CD4-positive, alpha-beta memory T cell (primary cell): ENCODE data around the gene IRX1. TPM values are rescaled to one million over a fixed set of nuclear protein-coding genes. Genes with fewer than 3 reads are reported as not detected.
A peak's percentile ranks its signal among the peaks of the same experiment; 100 is the strongest.

Experiments
- CTCF ChIA-PET: fragments of 350-600 bp; sonication (Branson Sonifier 250); formaldehyde crosslinking; loops from one replicate; lab custom pipeline; 2021; ENCODE audit warnings: inconsistent platforms; ENCODE audit not compliant: partially characterized antibody; lab: Charles Lee
- POLR2A ChIA-PET: fragments of 350-600 bp; sonication (Branson Sonifier 250); formaldehyde crosslinking; loops from one replicate; lab custom pipeline; 2021; ENCODE audit not compliant: partially characterized antibody; lab: Charles Lee
- DNase-seq, 5 donors: peaks; one replicate each; pipeline versions ENCODE4 v3.0.0 to v3.0.0-alpha.2; 2020 to 2022; ENCODE audit warnings: mixed read lengths in 1 of 5
- H3K27ac ChIP-seq: one replicate; pipeline ENCODE4 v1.7.0; 2013; ENCODE audit warnings: low read depth, low read length
- H3K27me3 ChIP-seq: 2 replicates; pipeline ENCODE4 v1.7.0; 2013; ENCODE audit warnings: mild to moderate bottlenecking, low read length, moderate library complexity; ENCODE audit not compliant: insufficient read depth
- H3K36me3 ChIP-seq: 2 replicates; pipeline ENCODE4 v1.7.0; 2013; ENCODE audit warnings: mild to moderate bottlenecking, low read length, moderate library complexity; ENCODE audit not compliant: insufficient read depth
- H3K4me1 ChIP-seq: 2 replicates; pipeline ENCODE4 v1.7.0; 2013; ENCODE audit warnings: mild to moderate bottlenecking, low read length, moderate library complexity; ENCODE audit not compliant: insufficient read depth
- H3K4me3 ChIP-seq, 2 donors: one replicate each; pipeline ENCODE4 v1.7.0; 2013; ENCODE audit warnings: low read length in 2 of 2, mild to moderate bottlenecking in 1 of 2
- H3K9me3 ChIP-seq, 2 donors: one replicate each; pipeline ENCODE4 v1.7.0; 2013; ENCODE audit warnings: low read length in 2 of 2, control low read depth in 1 of 2; ENCODE audit not compliant: control insufficient read depth in 1 of 2
- H3K27ac Mint-ChIP-seq, 7 donors: one replicate each; pipeline ENCODE4 v1.8.0; 2020 to 2021; ENCODE audit warnings: mixed read lengths in 7 of 7, mild to moderate bottlenecking in 6 of 7, inconsistent platforms in 3 of 7, moderate library complexity in 3 of 7
- H3K27me3 Mint-ChIP-seq, 2 donors: one replicate each; pipeline ENCODE4 v1.8.0; 2020 to 2021; ENCODE audit warnings: mixed read lengths in 2 of 2
- H3K36me3 Mint-ChIP-seq, 2 donors: one replicate each; pipeline ENCODE4 v1.8.0; 2020 to 2021; ENCODE audit warnings: mixed read lengths in 2 of 2, inconsistent platforms in 1 of 2, mild to moderate bottlenecking in 1 of 2
- H3K4me1 Mint-ChIP-seq, 4 donors: one replicate each; pipeline ENCODE4 v1.8.0; 2020 to 2021; ENCODE audit warnings: mixed read lengths in 4 of 4, mild to moderate bottlenecking in 1 of 4
- H3K4me3 Mint-ChIP-seq, 8 donors: one replicate each; pipeline ENCODE4 v1.8.0; 2020 to 2021; ENCODE audit warnings: mixed read lengths in 8 of 8, mild to moderate bottlenecking in 7 of 8, moderate library complexity in 6 of 8, inconsistent platforms in 3 of 8
- H3K9me3 Mint-ChIP-seq, 8 donors: one replicate each; pipeline ENCODE4 v1.8.0; 2020 to 2021; ENCODE audit warnings: mixed read lengths in 8 of 8, mild to moderate bottlenecking in 5 of 8, inconsistent platforms in 3 of 8, moderate library complexity in 1 of 8
- intact Hi-C: fragments of 100-400 bp; cut with micrococcal nuclease; formaldehyde crosslinking; loops from one replicate; pipeline ENCODE4 v1.15.1; 2023
- polyA plus RNA-seq, 2 donors: library from polyadenylated mRNA; unstranded; fragments of 300-500 nt; fragmentation: Illumina TruSeq; gene quantifications; one replicate each; pipeline ENCODE4 v1.2.3, GENCODE V29; 2021
- total RNA-seq, 2 experiments: library from RNA; stranded (reverse); gene quantifications; one replicate each; pipeline ENCODE4 v1.2.3, GENCODE V29; 2021

IRX1 gene
- not detected for total RNA-seq
- polyA plus RNA-seq: not detected

DNA sequence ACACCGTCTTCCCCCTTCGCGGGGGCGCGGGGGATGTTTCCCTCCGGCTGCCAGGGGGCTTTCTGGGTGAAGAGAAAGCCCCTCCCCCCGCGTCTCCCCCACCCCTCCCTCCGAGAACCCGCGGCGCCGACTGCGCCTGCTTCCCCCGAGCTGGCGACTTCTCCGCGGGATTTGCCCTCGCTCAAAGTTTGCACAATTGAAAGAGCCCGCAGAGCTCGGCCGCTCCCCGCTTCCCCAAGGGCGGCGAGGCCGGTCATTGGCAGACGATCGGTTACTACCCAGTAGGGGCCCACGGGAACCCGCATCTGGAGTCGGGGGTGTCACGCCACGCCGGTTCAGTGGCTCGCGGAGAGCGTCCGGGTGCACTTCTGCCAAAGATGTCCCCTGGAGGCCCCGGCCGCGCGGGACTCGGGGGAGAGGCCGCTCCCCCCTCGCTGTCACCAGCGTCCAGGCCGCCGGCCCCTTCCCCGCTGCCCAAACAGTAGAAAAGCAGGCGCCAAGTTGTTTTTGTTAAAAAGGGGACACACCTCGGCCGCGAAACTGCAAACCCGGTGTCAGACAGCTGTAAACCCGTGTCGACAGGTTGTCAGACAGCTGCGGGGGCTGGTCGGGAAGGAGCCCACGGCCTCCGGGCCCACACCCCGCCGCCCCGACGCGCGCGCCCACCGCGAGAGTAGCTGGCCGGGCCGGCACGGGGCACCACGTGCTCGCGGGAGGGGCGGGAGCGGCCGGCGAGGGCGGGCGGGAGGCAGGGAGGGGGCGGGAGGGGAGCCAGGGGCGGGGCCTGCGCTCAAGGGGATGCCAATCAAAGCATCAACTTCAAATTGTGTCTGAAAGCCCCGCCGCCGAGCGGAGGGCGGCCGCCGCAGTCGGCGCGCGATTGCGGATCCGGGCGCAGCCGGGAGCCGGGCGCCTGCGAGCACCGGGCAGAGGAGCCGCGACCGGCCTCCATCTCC, at the start of gene IRX1:
Gene IRX1, plus strand, starts transcription at position 827 of the 956 bp plus-strand sequence. CDS start 274 bp downstream, outside the sequence.
- H3K4me1 ChIP-seq: no peaks in the 10 kb centered on the region
- H3K4me1 Mint-ChIP-seq: peaks cover 0 to 9% (median 5%) of the 10 kb centered on the region in 4 donors
- ChIA-PET CTCF (no interaction called here), POLR2A (no interaction called here)
- no peaks in the 10 kb centered on the region for H3K36me3 ChIP-seq
- H3K27me3 Mint-ChIP-seq: peaks cover 28 to 40% of the 10 kb centered on the region in 2 donors
- no peak within 1 kb of the TSS for H3K4me3 ChIP-seq
- no peaks in the 10 kb centered on the region for H3K36me3 Mint-ChIP-seq
- peaks cover 0 to 16% (median 3%) of the 10 kb centered on the region in 8 donors for H3K9me3 Mint-ChIP-seq
- H3K27me3 ChIP-seq: peaks cover 11% of the 10 kb centered on the region
- no peak within 1 kb of the TSS for H3K27ac Mint-ChIP-seq
- intact Hi-C loops: no loop called here
- no peak for DNase-seq
- no peak within 1 kb of the TSS for H3K4me3 Mint-ChIP-seq
- H3K9me3 ChIP-seq: no peaks in the 10 kb centered on the region
- H3K27ac ChIP-seq: no peak within 1 kb of the TSS

DNA sequence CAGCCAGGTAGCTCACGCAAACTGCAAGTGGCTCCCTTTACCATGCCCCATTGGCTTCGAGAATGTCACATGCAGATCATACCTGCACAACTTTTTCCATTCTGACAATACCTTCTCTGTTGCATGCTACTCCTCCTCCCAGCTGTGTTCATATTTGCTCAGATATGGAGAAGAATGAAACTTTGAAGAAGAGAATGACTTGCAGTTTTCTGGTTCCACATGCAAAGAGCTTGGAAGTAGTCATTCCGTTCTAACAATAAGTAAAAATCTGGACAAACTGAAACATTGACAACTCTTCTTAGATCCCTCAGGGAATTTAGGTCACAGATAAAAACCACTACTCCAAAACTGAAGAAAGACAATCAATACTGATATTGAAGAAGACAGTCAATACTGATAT, 49.6 kb upstream of the IRX1 start:
- ChIA-PET POLR2A (no interaction called here), CTCF (no interaction called here)
- DNase-seq: no peak
- peaks cover 0 to 1% of the 10 kb centered on the region in 2 donors for H3K27me3 Mint-ChIP-seq
- Histone ChIP-seq H3K4me1 (no peaks in the 10 kb centered on the region), H3K9me3 (no peaks in the 10 kb centered on the region), H3K36me3 (no peaks in the 10 kb centered on the region), H3K27me3 (no peaks in the 10 kb centered on the region), H3K27ac (no peak overlapping the region), H3K4me3 (no peak overlapping the region)
- H3K27ac Mint-ChIP-seq: no peak overlapping the region
- intact Hi-C loops: no loop called here
- H3K4me1 Mint-ChIP-seq: no peaks in the 10 kb centered on the region
- peaks cover 0 to 24% (median 13%) of the 10 kb centered on the region in 8 donors for H3K9me3 Mint-ChIP-seq
- H3K4me3 Mint-ChIP-seq: no peak overlapping the region
- H3K36me3 Mint-ChIP-seq: no peaks in the 10 kb centered on the region

DNA sequence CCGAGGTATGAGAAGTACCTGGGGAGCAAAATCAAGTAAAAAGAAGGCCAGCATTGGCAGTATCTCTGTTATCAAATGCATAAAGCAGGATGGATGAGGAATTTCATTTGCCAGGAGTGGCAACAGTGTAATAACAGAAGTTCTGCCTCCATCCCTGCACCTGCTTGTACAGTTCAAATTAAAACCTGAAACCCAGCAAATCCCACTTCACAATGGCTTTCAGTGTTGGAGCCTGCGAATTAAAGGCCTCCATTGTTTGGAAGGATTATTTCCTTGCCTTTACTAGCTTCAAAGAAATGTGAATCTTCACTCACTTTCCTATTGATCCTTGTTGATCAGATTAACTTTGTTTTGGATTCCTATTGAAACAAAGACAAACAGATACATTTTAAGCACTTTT, 31.5 kb upstream of the IRX1 start:
- H3K27ac Mint-ChIP-seq: no peak overlapping the region
- intact Hi-C loops: no loop called here
- Histone ChIP-seq H3K4me3 (no peak overlapping the region), H3K9me3 (no peaks in the 10 kb centered on the region), H3K27ac (no peak overlapping the region), H3K27me3 (no peaks in the 10 kb centered on the region), H3K4me1 (no peaks in the 10 kb centered on the region), H3K36me3 (no peaks in the 10 kb centered on the region)
- H3K4me1 Mint-ChIP-seq: no peaks in the 10 kb centered on the region
- peaks cover 4 to 21% (median 11%) of the 10 kb centered on the region in 8 donors for H3K9me3 Mint-ChIP-seq
- CTCF ChIA-PET: no interaction called here
- H3K36me3 Mint-ChIP-seq: no peaks in the 10 kb centered on the region
- H3K4me3 Mint-ChIP-seq: no peak overlapping the region
- H3K27me3 Mint-ChIP-seq: no peaks in the 10 kb centered on the region
- no peak for DNase-seq
- POLR2A ChIA-PET: no interaction called here

DNA sequence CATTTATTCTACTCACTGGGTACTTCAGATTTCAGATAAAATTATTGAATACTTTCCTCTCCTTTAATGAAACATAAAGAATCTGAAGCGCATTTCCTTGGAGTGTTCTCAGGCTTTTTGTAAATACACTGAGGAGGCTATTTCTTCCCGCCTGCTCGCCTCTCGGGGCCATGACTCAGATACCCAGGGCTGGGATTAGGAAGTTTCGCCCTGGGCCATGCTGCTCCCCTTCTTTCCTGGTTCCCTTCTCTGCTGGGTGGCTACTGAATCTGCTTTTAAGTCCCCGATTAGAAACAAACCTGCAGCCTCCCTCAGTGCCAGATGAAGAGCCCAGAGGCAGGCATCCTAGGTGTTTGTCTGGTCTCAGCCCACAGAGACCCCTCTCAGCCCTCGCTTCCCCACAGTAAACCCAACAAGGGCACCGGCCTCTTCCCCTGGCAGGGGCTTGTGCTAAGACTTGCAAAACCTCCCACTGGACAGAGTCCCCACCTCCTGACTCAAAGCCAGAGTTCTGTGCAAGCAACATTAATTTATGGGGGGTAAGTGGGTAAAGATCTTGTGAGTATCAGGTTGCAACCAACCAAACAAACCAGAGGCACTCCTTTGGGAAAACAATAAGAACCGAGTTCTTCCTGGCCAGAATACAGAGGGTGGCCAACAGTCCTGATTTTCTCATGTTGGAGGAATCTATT, 30.7 kb upstream of the IRX1 start:
- Mint-ChIP-seq H3K36me3 (no peaks in the 10 kb centered on the region), H3K4me3 (no peak overlapping the region), H3K9me3 (peaks cover 4 to 21% (median 11%) of the 10 kb centered on the region in 8 donors), H3K27me3 (no peaks in the 10 kb centered on the region), H3K27ac (no peak overlapping the region), H3K4me1 (no peaks in the 10 kb centered on the region)
- H3K36me3 ChIP-seq: no peaks in the 10 kb centered on the region
- no peaks in the 10 kb centered on the region for H3K27me3 ChIP-seq
- ChIA-PET POLR2A (no interaction called here), CTCF (no interaction called here)
- intact Hi-C loops: no loop called here
- no peak overlapping the region for H3K4me3 ChIP-seq
- H3K27ac ChIP-seq: no peak overlapping the region
- no peaks in the 10 kb centered on the region for H3K9me3 ChIP-seq
- no peak for DNase-seq
- no peaks in the 10 kb centered on the region for H3K4me1 ChIP-seq

DNA sequence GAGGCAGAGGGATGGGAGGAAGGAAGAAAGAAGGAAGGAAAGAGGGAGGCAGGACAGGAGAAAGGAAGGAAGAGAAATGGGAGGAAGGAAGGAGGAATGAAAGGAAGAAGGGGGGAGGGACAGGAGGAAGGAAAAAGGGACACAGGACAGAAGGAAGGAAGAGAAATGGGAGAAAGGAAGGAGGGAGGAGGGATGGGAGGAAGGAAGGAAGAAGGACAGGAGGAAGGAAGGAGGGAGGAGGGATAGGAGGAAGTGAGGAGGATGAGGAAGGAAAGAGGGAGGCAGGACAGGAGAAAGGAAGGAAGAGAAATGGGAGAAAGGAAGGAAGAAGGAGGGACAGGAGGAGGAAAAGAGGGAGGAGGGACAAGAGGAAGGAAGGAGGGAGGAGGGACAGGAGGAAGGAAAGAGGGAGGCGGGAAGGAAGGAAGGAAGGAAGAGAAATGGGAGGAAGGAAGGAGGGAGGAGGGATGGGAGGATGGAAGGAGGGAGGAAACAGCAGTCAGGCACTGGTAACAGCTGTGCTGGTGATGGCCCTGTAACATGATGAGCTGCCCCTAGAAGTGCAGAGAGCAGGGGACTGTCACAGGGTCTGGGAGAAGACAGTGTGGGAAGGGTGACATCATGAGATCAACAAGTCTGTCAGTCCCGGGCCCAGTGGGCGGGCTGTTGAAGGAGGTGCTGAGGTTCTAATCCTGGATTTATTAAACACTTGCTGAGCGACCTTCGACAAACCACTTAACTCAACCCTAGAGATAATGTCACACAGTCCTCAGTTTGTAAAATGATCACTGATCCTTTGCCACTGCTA, 10.7 kb upstream of the IRX1 start:
- Mint-ChIP-seq H3K4me3 (no peak overlapping the region), H3K27ac (no peak overlapping the region), H3K27me3 (peaks cover under 1 to 11% of the 10 kb centered on the region in 2 donors), H3K36me3 (no peaks in the 10 kb centered on the region), H3K9me3 (peaks cover 0 to 24% (median 4%) of the 10 kb centered on the region in 8 donors), H3K4me1 (no peaks in the 10 kb centered on the region)
- ChIA-PET CTCF (no interaction called here), POLR2A (no interaction called here)
- no peak overlapping the region for H3K4me3 ChIP-seq
- H3K27me3 ChIP-seq: no peaks in the 10 kb centered on the region
- no peak for DNase-seq
- no peaks in the 10 kb centered on the region for H3K4me1 ChIP-seq
- H3K9me3 ChIP-seq: no peaks in the 10 kb centered on the region
- H3K36me3 ChIP-seq: no peaks in the 10 kb centered on the region
- intact Hi-C loops: no loop called here
- no peak overlapping the region for H3K27ac ChIP-seq

DNA sequence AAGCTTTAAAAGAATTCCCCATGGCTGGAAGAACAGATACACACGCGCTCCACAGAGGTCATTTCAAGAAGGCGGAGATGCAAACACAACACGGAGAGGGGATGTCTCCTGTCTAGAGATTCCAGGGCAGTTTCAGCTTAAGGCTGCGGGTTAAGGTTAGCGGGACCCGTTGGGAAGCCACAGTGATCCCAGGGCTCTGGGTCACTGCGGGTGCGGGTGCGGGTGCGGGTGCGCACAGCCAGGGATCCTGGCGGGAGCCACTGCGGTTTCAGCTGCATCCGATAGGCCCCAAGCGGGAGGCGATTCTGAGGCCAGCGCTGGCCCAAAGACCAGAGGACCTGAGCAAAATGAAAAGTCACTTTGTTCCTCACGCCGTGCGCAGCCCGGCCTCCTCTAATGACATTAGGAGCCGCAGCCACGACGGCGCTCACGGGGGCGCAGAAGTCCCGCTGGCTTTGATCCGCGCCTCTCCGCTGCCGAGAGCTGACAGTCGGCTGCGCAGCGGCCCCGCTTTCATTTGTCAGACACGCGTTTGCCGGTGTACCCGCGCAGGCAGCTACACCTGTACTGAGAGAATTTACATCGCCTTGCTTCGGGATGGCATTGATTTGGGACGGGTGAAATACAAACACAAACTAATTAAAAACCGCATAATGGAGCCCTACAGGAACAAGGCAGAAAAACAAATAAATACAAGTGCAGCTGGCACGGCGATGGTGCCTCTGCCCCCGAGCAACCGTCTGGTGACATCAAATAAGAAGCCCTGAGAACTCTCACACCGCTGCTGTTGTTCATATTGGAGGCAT, 5.3 kb upstream of the IRX1 start:
- Histone ChIP-seq H3K27ac (no peak overlapping the region), H3K9me3 (no peaks in the 10 kb centered on the region), H3K27me3 (peaks cover 7% of the 10 kb centered on the region), H3K36me3 (no peaks in the 10 kb centered on the region), H3K4me1 (no peaks in the 10 kb centered on the region), H3K4me3 (no peak overlapping the region)
- Mint-ChIP-seq H3K27ac (peak overlapping the region in 1 of 7 donors; percentile 57), H3K9me3 (peaks cover 0 to 23% (median 5%) of the 10 kb centered on the region in 8 donors), H3K4me3 (peak overlapping the region in 1 of 8 donors; percentile 9), H3K27me3 (peaks cover 15 to 30% of the 10 kb centered on the region in 2 donors), H3K36me3 (no peaks in the 10 kb centered on the region), H3K4me1 (peaks cover 0 to 4% (median under 1%) of the 10 kb centered on the region in 4 donors)
- ChIA-PET CTCF (no interaction called here), POLR2A (no interaction called here)
- DNase-seq: no peak
- intact Hi-C loops: no loop called here
